Kidney capillary endothelial cell (primary cell): ENCODE results near the gene RRP1.
"Not testable (repeated sequence)": the region's sequence is repeated elsewhere in the genome, so short reads cannot be mapped to it uniquely, and the experiment has no call there.

Experiments
- DNase-seq: peaks from one replicate; pipeline ENCODE4 v3.0.0-alpha.2; 2018; ENCODE audit warnings: low spot score

The RRP1 gene

DNA sequence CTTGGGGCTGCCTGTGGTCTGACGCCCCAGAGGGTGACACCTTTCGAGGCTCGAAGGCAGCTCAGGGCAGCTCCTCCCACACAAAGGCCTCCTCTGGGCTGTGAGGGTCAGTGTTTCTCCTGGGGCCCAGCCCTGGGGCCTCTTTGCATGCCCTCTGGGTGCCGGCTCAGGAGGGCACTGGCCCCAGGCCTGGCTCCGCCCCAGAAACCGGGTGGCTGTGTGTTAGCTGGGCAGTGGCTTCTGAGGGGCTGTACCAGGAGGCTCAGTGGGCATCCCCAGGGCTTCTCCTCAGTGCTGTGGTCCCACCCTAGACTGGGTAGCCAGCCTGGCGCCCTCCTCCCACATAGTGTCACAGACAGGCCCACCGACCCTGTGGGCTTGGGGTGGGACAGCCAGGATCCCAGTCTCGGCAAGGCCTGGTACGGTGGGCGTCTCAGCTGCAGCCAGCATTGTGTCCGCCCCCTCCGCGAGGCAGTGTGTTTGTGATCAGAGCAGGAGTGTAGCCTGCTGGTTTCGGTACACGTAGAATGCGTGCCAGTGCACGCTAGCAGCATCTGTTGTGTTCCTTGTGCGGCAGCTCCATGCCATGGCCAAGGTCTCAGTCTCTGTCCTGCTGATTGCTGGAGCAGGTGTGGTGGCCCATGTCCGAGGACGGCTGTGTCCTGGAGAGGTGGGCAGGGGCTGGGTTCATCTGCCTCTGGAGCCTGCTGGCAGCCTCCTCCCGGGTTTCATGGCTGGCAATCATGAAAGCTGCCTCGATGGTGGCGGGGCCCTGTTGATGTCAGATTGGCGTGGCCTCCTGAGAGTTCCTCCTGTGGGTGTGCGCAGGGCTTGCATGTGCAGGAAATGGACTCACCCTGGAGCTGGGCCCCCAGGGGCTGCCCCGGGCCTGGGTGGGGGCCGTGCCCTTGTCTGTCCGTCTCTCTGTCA lies 28.0 kb downstream of the RRP1 start:
- no peak for DNase-seq

GRCh38 chr21:43818685-43819084 lies 29.3 kb downstream of the RRP1 start:
- no peak for DNase-seq

DNA sequence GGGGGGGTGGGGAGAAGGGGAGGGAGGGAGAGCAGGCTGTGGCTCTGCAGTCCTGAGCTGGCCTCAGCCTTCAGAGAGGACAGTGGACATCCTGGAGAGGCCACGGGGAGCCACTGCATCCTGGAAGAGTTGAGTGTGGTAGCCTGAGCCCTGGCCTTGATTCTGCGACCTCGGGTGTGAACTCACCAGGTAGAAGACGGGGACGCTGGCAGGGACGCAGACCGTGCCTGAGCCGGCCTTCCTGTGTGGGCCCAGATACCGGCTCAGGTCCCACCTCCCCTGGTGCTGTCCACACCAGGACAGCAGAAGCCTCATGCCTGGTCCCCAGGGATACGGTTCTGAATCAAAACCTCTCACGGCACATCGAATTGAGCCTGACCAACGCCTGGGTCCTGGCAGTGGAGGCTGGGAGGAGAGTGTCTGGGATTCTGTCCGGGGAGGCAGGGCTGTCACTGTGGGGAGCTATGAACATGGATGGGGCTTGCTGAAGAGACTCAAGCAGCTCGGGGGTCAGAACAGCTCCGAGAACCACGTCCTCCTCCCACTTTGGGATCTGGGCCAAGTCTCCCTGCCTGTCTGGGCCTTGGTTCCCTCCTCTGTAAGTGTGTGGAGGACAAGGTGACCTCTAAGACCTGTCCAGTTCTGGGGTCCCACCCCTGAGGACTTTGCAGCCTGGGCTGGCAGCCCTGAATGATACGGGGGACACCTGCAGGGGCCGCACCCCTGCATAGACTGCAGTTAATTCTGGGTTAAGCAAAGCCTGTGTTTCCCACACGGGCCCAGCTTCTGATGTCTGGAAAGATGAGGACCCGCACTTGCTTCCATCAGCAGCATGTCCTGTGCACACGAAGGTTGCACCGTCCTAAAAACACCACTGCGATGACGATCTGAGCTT lies 30.4 kb downstream of the RRP1 start:
- DNase-seq, result no peak

DNA sequence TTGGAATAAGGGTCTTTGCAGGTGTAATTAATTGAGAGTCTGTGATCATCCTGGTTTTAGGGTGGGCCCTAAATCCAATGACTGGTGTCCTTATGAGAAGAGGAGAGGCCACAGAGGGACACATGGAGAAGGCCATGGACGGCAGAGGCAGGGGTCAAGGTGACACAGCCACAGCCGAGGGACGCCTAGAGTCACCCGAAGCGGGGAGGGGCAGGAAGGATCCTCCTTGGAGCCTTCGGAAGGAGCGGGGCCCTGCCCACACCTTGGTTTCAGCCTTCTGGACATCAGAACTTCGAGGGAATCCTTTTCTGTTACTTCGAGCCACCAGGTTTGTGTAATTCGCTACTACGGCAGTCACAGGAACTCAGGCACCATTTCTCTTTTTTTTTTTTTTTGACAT lies 31.1 kb downstream of the RRP1 start:
- no peak for DNase-seq

DNA sequence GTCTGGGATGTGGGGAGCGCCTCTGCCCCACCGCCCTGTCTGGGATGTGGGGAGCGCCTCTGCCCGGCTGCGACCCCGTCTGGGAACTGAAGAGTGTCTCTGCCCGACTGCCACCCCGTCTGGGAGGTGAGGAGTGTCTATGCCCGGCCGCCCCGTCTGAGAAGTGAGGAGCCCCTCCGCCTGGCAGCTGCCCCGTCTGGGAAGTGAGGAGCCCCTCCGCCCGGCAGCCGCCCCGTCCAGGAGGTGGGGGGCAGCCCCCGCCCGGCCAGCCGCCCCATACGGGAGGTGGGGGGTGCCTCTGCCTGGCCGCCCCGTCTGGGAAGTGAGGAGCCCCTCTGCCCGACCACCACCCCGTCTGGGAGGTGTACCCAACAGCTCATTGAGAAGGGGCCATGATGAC lies 32.8 kb downstream of the RRP1 start:
- not testable (repeated sequence) for DNase-seq

DNA sequence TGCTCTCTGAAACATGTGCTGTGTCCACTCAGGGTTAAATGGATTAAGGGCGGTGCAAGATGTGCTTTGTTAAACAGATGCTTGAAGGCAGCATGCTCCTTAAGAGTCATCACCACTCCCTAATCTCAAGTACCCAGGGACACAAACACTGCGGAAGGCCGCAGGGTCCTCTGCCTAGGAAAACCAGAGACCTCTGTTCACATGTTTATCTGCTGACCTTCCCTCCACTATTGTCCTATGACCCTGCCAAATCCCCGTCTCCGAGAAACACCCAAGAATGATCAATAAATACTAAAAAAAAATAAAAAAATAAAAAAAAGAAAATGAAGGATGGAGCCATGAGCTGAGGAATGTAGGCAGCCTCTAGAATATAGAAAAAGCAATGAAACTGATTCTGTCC lies 33.4 kb downstream of the RRP1 start:
- DNase-seq, result not testable (repeated sequence)

DNA sequence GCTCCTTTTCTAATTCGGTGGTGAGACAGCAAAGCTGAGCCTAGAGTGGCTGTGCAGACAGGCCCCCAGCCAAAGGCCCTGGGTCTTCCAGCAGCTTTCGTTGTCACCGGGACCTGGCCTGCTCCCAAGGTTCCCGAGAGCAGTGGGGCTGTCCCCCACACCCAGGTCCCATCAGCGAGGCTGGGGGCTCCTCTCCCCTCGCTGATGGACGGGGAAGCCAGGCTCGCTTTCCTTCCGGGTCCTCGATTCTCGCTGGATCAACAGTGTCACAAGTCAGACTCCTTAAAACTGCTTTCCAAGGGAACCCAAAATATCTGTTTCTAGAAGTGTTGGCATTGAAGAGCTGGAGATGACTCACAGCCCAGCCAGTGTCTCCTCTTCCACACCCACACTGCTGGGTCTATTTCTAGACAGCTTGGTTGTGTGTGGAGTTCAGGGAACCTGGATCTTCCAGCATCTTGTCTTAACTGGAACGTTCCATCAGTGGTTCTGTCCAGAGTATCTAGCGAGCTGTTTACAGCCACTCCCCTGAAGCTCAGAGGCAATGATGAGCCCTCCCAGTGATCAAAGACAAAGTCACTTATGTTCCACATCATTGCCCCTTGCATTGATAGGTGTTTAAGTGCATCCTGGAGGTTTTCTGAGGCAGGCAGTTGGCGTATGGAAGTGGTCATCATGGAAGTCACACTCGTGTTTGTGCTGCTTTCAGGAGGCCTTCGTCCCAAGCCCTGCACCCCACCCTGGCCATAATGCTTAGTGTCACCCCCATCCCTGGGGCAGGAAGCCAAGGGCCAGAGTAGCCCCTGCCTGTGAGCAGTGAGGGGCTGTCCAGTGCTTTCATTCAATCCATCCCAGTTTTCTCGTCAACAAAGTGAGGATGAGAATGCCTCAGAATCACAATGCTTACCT lies 35.2 kb downstream of the RRP1 start:
- no peak for DNase-seq

DNA sequence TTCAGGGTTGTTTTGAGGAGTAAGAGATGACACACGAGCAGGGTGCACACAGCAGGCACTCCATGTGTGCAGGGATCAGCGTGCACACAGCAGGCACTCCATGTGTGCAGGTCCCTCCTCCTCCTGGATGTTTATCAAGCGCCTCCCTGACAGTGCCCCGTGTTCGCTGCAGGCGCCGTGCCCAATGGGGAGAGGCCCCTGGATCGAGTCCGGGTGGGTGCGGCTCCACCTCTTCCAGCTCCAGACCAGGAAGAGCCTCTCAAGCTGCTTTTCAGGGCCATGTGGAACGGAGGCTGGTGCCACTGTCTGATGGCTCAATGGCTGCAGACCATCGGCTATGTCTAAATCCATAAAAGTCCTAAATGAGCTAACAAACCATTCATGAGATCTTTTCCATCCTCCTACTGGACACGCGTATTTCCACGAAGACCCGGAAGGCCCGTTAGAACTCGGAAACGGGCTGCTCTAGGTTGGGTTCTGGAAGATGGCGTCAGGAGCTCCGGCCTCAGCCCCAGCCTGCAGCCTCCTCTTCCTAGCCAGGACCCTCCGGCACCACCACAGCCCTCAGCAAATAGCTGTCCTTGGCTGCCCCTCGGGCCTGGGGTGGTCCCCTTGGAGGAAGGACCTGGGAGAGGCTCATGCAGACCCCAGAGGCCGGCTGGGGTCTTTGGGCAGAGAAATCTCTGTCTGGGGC lies 36.0 kb downstream of the RRP1 start:
- DNase-seq, result no peak

GRCh38 chr21:43825936-43826622 lies 36.7 kb downstream of the RRP1 start:
- DNase-seq, result no peak

DNA sequence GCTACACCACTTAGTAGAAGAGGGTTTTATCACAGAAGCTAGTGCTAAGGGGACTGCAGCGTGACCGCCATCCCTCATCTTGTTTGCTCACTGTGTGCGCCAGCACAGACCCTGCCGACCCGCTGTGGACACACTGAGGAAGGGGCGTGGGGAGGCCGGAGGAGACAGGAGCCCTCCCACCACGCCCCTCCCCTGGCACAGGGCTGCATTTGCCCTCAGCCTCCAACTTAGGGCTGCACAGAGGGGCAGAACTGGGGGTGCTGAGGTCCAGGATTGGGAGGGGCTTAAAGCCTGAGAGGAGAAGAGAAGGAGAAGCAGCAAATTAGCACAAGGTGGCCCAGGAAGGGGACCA lies 37.2 kb downstream of the RRP1 start:
- DNase-seq, result no peak

DNA sequence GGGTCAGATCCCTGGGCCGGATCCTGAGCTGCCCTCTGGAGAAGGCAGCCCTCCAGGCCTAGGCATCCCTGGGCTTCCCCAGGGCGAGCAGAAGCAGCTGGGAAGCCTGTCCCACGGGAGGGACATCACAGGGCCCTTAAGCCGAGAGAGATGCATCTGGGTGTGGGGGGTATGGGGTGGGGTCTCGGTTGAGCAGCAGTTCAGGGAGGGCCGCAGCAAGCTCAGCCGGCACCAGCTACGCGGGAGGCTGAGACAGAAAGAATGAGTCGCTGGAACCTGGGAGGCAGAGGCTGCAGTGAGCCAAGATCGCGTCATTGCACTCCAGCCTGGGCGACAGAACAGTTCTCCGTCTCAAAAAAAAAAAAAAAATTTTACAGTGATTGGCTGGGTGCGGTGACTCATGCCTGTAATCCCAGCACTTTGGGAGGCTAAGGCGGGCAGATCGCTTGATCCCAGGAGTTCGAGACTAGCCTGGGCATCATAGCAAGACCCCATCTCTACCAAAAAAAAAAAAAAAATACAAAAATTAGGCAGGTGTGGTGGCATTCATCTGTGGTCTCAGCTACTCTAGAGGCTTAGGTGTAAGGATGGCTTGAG lies 37.7 kb downstream of the RRP1 start:
- no peak for DNase-seq

GRCh38 chr21:43829161-43829560 lies 39.8 kb downstream of the RRP1 start:
- DNase-seq, result no peak

GRCh38 chr21:43829575-43830119 lies 40.3 kb downstream of the RRP1 start:
- DNase-seq, result no peak

DNA sequence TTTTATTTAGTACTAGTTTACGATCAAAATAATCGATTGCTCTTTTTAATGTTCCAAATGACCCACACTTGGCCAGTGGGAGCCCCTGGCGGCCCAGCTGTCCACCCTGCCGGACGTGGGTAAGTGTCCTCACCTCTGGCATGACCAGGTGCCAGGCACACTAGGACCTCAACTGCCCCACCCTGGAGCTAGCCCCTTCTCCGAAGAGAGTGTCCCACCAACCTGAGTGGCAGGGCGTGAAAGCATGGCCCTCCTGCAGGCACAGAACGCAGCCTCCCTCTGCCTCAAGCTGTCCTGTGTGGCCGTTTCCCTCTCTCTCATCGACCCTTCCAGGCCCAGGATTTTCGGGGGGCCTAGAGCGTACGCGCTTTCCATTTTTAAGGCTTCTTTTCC lies 42.8 kb downstream of the RRP1 start:
- DNase-seq, result no peak

DNA sequence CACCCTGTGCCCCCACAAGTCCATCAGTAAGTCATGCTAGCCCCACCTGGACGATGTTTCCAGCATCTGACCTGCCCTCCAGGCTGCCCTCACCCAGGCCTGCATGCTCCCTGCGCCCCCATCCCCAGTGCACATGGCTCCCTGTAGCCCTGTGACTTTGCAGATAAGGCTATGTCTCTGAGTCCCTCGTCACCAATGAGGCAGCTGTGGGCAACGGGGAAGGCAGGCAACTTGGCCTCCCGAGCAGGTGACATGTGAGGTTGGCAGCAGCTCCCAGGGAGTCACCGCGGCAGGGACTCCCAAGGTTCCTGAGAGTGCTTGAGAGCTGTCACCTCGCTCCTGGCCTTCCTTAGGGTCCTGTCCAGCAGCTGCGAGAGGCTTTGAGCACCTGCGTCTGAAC lies 43.3 kb downstream of the RRP1 start:
- no peak for DNase-seq

DNA sequence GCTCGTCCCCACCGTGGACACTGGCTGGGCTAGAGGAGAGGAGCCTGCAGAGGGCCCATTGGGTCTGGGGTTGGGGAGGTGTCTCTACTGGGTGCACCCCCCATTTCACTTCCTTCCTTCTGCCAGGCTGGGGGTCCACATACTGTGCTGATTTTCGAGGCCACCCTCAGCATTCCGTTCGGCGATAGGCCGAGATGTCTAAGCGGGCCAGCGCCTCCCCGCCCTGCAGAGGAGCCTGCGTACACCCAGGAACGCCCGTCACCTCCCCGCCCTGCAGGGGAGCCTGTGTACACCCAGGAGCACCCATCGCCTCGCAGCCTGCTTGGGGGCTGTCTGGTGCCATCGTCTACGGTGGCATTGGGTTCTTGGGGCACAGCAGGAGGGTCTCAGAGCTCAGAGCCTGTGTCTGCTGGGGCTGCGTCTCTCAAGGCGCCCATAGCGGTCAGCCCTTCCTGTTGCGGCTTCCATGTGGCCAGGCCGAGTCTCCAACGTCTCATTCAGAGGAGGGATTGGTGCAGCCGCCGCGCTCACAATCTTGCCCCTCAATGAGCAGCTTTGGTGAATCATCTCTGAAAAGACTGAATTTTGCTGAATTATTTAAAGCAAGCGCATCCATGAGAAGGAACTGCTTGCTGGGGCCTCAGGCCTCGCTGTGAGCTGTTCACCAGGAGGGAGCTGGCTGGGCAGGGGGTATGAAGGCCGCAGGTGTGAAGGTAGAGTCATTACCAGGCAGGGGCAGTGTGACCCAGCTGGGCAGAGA lies 44.9 kb downstream of the RRP1 start:
- DNase-seq, result no peak

DNA sequence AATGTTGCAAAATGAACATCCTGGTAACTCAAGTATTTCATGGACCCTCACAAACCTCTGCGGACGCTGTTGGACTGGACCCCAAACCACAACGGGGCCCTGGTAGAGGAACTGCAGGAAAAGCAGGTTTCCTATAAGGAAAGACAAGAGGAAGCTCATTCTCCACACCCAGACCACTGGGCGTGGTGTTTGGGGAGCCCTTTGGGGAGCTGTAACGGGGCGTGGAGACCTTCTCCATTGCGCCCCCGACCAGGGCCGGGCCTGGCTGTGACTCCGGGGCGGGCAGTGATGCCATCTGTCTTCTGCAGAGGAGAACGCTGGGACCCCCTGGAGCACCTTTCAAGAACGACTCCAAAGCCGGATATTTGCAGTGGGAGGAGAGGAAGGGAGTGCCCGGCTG lies 45.7 kb downstream of the RRP1 start:
- no peak for DNase-seq

DNA sequence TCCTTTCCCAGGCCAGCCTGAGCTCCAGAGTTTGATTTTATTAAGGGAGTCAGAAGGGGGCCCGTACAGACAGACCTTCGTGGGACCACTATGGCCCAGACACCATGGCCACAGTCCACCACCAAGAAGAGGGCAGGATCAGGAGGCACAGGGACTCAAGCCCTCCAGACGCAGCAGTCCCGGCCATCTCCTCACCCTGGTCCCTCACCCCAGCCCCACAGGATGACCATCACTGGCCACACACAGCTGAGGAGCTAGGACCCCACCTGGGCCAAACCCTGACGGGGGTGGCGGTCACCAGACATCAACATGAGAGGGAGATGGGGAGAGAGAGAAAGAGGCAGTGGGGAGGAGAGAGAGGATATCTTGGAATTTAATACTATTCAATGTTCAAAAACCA lies 46.5 kb downstream of the RRP1 start:
- DNase-seq, result no peak

- DNase-seq, result no peak
Measured at GRCh38 chr21:43836616-43837015, 47.2 kb downstream of the RRP1 start.
